T-helper 22 cell (primary cell): ENCODE data around the gene KIAA0930.

ENCODE experiments used
- DNase-seq: peaks from one replicate; pipeline ENCODE4 v3.0.0-alpha.2; 2020; ENCODE audit warnings: low read depth

KIAA0930 gene

GRCh38 chr22:45237065-45237990, 3.4 kb downstream of the KIAA0930 start:
- no peak for DNase-seq

GRCh38 chr22:45235851-45236342, 4.8 kb downstream of the KIAA0930 start:
- DNase-seq: no peak

- DNase-seq: no peak
Measured at GRCh38 chr22:45235101-45235777, 5.5 kb downstream of the KIAA0930 start.

GRCh38 chr22:45233827-45234226, 6.9 kb downstream of the KIAA0930 start:
- no peak for DNase-seq

GRCh38 chr22:45233386-45233785, 7.3 kb downstream of the KIAA0930 start:
- no peak for DNase-seq

GRCh38 chr22:45231293-45231692, 9.4 kb downstream of the KIAA0930 start:
- DNase-seq: no peak

- no peak for DNase-seq
Measured at GRCh38 chr22:45230026-45230721, 10.5 kb downstream of the KIAA0930 start.

GRCh38 chr22:45229181-45229580, 11.5 kb downstream of the KIAA0930 start:
- no peak for DNase-seq

- DNase-seq: no peak
Measured at GRCh38 chr22:45228401-45228754, 12.3 kb downstream of the KIAA0930 start.

- DNase-seq: no peak
Measured at GRCh38 chr22:45227645-45228400, 12.9 kb downstream of the KIAA0930 start.

- DNase-seq: no peak
Measured at GRCh38 chr22:45226503-45227186, 14.0 kb downstream of the KIAA0930 start.

GRCh38 chr22:45225732-45226502, 14.8 kb downstream of the KIAA0930 start:
- no peak for DNase-seq

GRCh38 chr22:45224988-45225731, 15.5 kb downstream of the KIAA0930 start:
- no peak for DNase-seq

GRCh38 chr22:45224331-45224730, 16.4 kb downstream of the KIAA0930 start:
- DNase-seq: no peak

- DNase-seq: no peak
Measured at GRCh38 chr22:45223304-45224117, 17.2 kb downstream of the KIAA0930 start.

- DNase-seq: no peak
Measured at GRCh38 chr22:45221201-45221600, 19.5 kb downstream of the KIAA0930 start.

GRCh38 chr22:45218976-45219375, 21.7 kb downstream of the KIAA0930 start:
- no peak for DNase-seq

- no peak for DNase-seq
Measured at GRCh38 chr22:45217806-45218205, 22.9 kb downstream of the KIAA0930 start.

GRCh38 chr22:45217345-45217744, 23.3 kb downstream of the KIAA0930 start:
- DNase-seq: no peak
